SK-N-MC (cell line): ENCODE measurements around the gene C1QTNF9.

Experiments
- EZH2 ChIP-seq: fragments of 200-600 bp; sonication (generic); IDR thresholded peaks from one replicate; pipeline ENCODE4 v1.6.1; 2017; ENCODE audit warnings: antibody characterized with exemption
- FOXP2 ChIP-seq: optimal IDR thresholded peaks from 2 replicates; pipeline ENCODE3; 2011; ENCODE audit warnings: mild to moderate bottlenecking, moderate library complexity; ENCODE audit not compliant: insufficient read depth; ENCODE audit errors: extremely low read length, control extremely low read depth
- POLR2AphosphoS5 ChIP-seq: IDR thresholded peaks from 2 replicates; pipeline ENCODE4 v1.6.1; 2012; ENCODE audit warnings: mild to moderate bottlenecking, low read depth, low read length, borderline replicate concordance

DNA sequence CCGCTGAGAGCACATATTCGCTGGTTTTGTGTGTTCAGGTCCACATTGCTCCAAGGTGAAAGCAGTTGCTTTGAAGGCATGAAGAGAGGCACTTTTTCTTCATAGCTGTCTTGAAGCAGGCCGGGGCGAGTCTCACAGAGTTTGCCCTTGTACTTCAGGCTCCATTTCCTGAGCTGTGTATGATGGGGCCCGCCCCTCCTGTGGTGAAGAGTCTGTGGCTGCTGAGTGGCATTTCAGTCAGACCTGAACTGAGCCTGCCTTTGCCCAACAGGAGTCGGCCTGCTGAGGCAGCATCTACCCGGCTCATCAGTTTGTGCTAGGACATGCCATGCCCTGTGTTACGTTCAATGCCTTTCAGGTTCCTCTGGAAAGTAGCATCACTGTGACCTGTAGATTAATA lies 44.4 kb upstream of the C1QTNF9 start:
- TF ChIP-seq POLR2AphosphoS5 (no peak), EZH2 (no peak), FOXP2 (no peak)
